ENCODE results near the gene MICA. TPM values are rescaled to one million over a fixed set of nuclear protein-coding genes. Genes with fewer than 3 reads are reported as not detected.

MICA gene
- polyA plus RNA-seq, 3 donors: 5.6 to 16.5 (median 6.9) TPM

DNA sequence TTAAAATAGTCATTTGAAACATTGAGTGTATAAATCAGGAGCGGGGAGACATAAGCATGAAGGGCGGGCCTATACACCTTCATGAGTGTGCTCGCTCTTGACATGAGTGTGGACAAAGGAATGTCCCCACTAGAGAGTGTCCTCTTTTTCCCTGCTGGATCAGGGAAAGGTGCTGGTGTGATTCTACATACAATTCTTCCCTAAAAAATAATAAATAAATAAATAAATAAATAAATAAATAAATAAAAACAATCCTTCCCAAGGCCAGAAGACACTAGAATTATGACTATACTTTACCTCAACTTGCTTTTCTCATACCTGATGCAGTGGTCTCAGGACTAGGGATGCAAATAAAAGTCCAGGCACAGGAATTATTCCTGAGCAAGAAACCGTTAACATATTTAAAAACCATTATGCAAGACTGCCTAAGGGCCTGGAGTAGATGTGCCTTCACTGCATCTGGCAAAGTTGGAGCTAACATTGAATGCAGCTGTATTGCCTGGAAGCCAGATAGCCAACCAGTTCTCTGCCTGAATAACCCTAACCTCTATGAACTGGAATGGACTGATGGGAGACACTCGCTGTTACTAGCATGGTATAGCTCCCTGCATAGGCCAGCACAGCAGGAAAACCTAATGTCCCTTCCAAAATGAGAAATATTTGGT, 57.1 kb downstream of the MICA start:
- no peak overlapping the region for H3K27ac Mint-ChIP-seq

More for the DNA sequence above, 57.1 kb downstream of the MICA start:
- H3K4me1 Mint-ChIP-seq: peaks cover 30% of the 10 kb centered on the region
- Histone ChIP-seq H3K4me3 (replicated peaks in 1 of 3; ENCODE audit: low read depth in 2 of 3, low read length in 3 of 3) (no peak overlapping the region), H3K4me1 (ENCODE audit: control insufficient read depth in 1 of 2, insufficient read depth in 2 of 2, low read length in 2 of 2) (peaks cover 28 to 30% of the 10 kb centered on the region in 2 donors), H3K27me3 (ENCODE audit: control insufficient read depth in 2 of 2, insufficient read depth in 2 of 2, low read length in 2 of 2) (peaks cover 0 to 2% of the 10 kb centered on the region in 2 donors), H3K27ac (ENCODE audit: low read depth in 1 of 2, low read length in 2 of 2) (no peak overlapping the region), H3K4me2 (replicated peaks; ENCODE audit: extremely low read depth, low read length, poor library complexity, severe bottlenecking) (no peak overlapping the region), H3K36me3 (replicated peaks in 1 of 2; ENCODE audit: control insufficient read depth in 1 of 2, insufficient read depth in 2 of 2, low read length in 2 of 2) (peaks cover 5 to 12% of the 10 kb centered on the region in 2 donors), H3K9me3 (replicated peaks in 1 of 2; ENCODE audit: control insufficient read depth in 1 of 2, insufficient read depth in 1 of 2, low read length in 2 of 2) (no peaks in the 10 kb centered on the region), H3K79me2 (ENCODE audit: insufficient read depth, low read length) (peaks cover 35% of the 10 kb centered on the region), H2AFZ (ENCODE audit: insufficient read depth, low read depth, low read length, poor library complexity, severe bottlenecking) (no peak overlapping the region), H3K9ac (ENCODE audit: insufficient read depth, low read length, poor library complexity, severe bottlenecking) (no peak overlapping the region), H4K20me1 (ENCODE audit: insufficient read depth, low read length) (peaks cover 21% of the 10 kb centered on the region)
- WGBS (ENCODE audit: insufficient coverage): 100% methylated on average over 1 of the region's 5 CpGs
- DNase-seq: no peak
- no peak overlapping the region for H3K4me3 Mint-ChIP-seq
- H3K36me3 Mint-ChIP-seq: peaks cover 15% of the 10 kb centered on the region in 2 donors
- intact Hi-C loops (cut with micrococcal nuclease): no loop called here
- TF ChIP-seq, protein P1, sequence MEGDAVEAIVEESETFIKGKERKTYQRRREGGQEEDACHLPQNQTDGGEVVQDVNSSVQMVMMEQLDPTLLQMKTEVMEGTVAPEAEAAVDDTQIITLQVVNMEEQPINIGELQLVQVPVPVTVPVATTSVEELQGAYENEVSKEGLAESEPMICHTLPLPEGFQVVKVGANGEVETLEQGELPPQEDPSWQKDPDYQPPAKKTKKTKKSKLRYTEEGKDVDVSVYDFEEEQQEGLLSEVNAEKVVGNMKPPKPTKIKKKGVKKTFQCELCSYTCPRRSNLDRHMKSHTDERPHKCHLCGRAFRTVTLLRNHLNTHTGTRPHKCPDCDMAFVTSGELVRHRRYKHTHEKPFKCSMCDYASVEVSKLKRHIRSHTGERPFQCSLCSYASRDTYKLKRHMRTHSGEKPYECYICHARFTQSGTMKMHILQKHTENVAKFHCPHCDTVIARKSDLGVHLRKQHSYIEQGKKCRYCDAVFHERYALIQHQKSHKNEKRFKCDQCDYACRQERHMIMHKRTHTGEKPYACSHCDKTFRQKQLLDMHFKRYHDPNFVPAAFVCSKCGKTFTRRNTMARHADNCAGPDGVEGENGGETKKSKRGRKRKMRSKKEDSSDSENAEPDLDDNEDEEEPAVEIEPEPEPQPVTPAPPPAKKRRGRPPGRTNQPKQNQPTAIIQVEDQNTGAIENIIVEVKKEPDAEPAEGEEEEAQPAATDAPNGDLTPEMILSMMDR (IDR thresholded peaks at IDR 0.05): no peak
- H3K9me3 Mint-ChIP-seq: peaks cover 0 to 5% (median 0%) of the 10 kb centered on the region in 7 donors
- H3K27me3 Mint-ChIP-seq (ENCODE audit: low read depth in 3 of 3): peaks cover 0 to 5% (median 2%) of the 10 kb centered on the region in 3 donors
